ENCODE results near the gene KLHL33. TPM values are rescaled to one million over a fixed set of nuclear protein-coding genes. Genes with fewer than 3 reads are reported as not detected.

The KLHL33 gene
- total RNA-seq, 2 experiments from 2014 or later, result 0.44 to 0.59 TPM

DNA sequence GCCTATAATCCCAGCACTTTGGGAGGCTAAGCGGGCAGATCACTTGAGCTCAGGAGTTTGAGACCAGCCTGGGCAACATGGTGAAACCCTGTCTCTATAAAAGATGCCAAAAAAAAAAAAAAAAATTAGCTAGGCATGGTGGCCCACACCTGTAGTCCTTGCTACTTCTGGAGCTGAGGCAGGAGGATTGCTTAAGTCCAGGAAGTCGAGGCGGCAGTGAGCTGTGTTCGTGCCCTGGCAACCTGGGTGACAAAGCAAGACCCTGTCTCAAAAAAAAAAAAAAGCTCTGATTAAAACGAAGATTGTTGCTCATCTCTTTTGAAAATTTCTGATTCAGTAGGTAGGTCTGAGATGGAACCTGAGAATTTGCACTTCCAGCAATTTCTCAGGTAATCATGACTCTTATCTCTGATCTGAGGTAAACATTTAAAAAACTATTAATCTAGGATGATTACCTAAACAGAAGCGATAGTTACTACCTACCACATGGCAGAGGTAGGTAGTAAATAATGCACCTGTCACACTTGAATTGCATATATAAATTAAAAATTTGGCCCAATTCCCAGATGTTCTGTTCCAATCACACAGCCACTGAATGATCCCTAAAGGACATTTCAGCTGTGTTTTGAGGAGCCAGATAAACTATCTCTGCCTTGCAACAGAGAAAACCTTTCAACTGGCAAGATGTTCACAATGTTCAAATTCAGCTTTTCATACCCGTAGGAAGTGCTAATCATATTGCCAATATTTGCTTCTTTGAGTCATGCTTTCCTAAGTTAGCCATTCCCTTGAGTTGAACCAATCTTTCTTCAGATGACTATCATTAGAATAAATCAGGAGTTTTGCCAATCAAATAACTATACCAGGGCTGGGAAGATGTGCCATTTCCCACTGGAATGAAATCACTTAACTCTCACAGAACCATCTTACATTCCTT lies 18.4 kb downstream of the KLHL33 start:
- no peaks in the 10 kb centered on the region for H3K36me3 Mint-ChIP-seq
- CTCF ChIA-PET, result interaction anchor here (0.9 to 1.6 kb wide), 5 partner anchors 13 to 191 kb away, joined by 3 to 9 read pairs (median 4); partner anchors contain the start of genes APEX1 and OSGEP
- H3K4me3 Mint-ChIP-seq, result no peak overlapping the region
- H3K27ac Mint-ChIP-seq, result no peak overlapping the region
- DNase-seq (no peak), ATAC-seq (no peak)
- H3K9me3 Mint-ChIP-seq (ENCODE audit: low read depth), result no peaks in the 10 kb centered on the region
- peaks cover 18% of the 10 kb centered on the region for H3K4me1 Mint-ChIP-seq
- H3K27me3 Mint-ChIP-seq, result no peaks in the 10 kb centered on the region

DNA sequence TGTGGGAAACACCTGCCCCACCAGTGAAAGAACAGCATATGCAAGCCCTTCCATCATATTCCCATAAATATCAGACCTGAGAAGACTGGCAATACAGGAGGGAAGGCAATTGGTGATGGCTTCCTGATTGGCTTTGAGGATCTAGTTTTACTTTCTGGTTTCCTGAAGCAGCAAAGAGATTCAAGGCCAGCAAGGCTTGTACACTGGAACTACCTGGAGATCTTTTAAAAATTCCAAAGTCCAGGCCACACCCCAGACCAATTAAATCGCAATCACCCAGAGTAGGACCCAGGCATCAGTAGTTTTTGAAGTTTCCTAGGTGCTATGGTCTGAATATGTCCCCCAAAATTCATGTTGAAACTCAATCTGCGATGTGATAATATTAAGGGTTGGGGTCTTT lies 19.7 kb downstream of the KLHL33 start:
- CTCF ChIA-PET, result interaction anchor here (0.6 to 4.4 kb wide), 33 partner anchors 9 to 252 kb away, joined by 3 to 48 read pairs (median 5); partner anchors contain the start of genes APEX1, KLHL33, OSGEP and PARP2
- DNase-seq, result no peak
- peak overlapping the region; percentile 78 for H3K27ac Mint-ChIP-seq
- no peak overlapping the region for H3K4me3 Mint-ChIP-seq
- peaks cover 4% of the 10 kb centered on the region for H3K36me3 Mint-ChIP-seq
- ATAC-seq, result no peak
- no peaks in the 10 kb centered on the region for H3K9me3 Mint-ChIP-seq (ENCODE audit: low read depth)
- no peaks in the 10 kb centered on the region for H3K27me3 Mint-ChIP-seq
- peaks cover 27% of the 10 kb centered on the region for H3K4me1 Mint-ChIP-seq

DNA sequence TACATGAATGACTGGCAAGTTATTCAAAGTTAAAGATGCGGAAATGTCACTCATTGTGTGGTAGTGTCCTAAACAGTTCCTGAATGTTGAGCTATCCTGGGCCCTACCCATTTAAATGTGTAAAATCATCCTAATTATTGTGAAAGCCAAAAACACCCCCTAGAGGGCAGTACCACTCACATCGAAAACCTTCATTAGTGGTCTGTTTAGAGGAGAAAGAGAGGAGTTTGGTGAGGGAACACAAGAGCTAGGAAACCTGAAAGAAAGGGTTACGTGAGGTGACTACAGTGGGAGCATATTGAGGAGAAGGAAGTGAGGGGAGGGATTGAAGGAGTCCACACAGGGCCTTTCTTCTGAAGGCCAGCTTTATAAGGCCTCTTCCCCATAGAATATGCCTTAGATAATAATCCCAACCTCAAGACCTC lies 20.2 kb downstream of the KLHL33 start:
- DNase-seq (peak; percentile 60), ATAC-seq (peak; percentile 37)
- Mint-ChIP-seq H3K4me3 (no peak overlapping the region), H3K27me3 (no peaks in the 10 kb centered on the region), H3K36me3 (peaks cover 6% of the 10 kb centered on the region), H3K9me3 (ENCODE audit: low read depth) (no peaks in the 10 kb centered on the region), H3K27ac (peak overlapping the region; percentile 78), H3K4me1 (peaks cover 32% of the 10 kb centered on the region)
- CTCF ChIA-PET, result interaction anchor here (0.6 to 4.4 kb wide), 35 partner anchors 9 to 252 kb away, joined by 3 to 48 read pairs (median 5); partner anchors contain the start of genes APEX1, KLHL33, OSGEP and PARP2

DNA sequence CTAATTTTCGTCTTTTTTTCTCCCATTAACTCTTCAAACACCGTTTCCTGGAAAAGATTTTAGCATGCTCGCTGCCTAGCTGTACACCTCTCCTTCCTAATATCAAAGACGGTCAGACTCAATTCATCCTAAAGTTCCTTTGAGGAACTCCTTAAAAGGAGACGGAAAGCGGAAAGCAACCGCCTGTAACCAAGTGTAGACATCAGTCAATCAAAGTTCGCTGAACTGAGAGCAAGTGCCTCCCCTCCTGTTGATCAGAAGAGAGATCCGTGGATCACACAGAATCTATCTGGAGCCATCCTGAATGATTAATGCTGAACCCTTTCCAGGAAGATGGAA lies 22.3 kb downstream of the KLHL33 start:
- DNase-seq, result peak; percentile 63
- CTCF ChIA-PET, result interaction anchor here (0.6 to 4.4 kb wide), 16 partner anchors 9 to 200 kb away, joined by 3 to 48 read pairs (median 5); partner anchors contain the start of genes APEX1, OSGEP, PARP2 and PIP4P1
- peak; percentile 50 for ATAC-seq
- no peaks in the 10 kb centered on the region for H3K27me3 Mint-ChIP-seq
- peak overlapping the region; percentile 94 for H3K4me3 Mint-ChIP-seq
- H3K27ac Mint-ChIP-seq, result peak overlapping the region; percentile 97
- no peaks in the 10 kb centered on the region for H3K9me3 Mint-ChIP-seq (ENCODE audit: low read depth)
- peaks cover 12% of the 10 kb centered on the region for H3K36me3 Mint-ChIP-seq
- H3K4me1 Mint-ChIP-seq, result peaks cover 37% of the 10 kb centered on the region

DNA sequence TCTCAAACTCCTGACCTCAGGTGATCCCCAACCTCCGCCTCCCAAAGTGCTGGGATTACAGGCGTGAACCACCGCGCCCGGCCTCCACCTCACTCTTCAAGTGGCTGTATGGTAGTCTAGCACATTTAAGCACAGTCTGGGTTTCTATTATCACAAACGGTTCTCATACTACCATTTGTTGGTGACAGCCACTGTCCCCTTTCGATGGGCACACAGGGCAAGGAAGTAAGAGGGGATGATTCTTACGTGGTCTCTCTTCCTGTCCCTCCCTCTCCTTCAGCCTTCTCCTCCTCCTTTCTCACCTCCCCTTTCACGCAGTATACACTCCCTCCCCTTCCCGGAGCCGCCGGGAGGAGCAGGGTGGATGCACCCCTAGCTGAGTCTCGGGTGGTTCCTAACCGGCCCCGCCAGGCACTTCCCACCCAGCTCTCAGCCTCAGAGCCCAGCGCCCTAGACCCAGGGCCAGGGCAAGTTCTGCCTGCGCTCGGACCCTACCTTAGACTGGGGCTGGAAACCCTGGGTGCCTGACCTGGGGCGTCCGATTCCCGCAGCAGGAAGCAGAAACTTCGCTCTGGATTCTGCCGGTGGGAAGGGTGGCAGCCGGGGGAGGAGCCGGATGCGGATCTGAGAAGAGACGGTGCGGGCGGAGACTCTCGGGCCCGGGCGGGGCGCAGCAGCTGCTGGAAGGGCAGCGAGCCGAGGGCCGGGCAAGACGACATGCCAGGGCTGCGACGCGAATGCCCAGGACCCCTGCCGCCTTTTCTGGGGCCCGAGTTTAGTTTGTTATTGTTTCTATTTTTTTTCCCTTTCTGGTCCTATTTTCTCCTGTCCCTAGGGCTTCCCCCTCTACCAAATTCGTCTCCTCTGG lies 22.9 kb downstream of the KLHL33 start, which contains the start of gene TEP1:
Gene TEP1, minus strand, starts transcription at position 626 of the 868 bp plus-strand sequence. CDS start 5,062 bp downstream, outside the sequence.
- CTCF ChIA-PET, result interaction anchor here (0.9 to 4.4 kb wide), 13 partner anchors 10 to 209 kb away, joined by 3 to 48 read pairs (median 5); partner anchors contain the start of genes APEX1, OSGEP, PARP2 and PIP4P1

DNA sequence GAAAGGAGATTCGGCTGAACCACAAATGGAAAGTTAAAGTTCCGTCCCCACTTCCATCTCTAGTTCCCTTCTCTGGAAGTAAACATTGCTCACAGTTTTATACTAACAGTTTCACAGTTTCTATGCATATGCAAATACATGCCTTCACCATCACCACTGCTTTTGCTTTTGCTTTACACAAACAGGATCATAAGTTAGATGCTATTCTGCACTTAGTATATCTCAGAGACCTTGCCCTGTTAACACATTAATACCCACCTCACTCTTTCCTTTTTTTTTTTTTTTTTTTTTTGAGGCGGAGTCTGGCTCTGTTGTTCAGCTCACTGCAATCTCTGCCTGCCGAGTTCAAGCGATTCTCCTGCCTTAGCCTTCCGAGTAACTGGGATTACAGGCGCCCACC lies 23.6 kb downstream of the KLHL33 start:
- Mint-ChIP-seq H3K4me1 (peaks cover 37% of the 10 kb centered on the region), H3K27ac (peak overlapping the region; percentile 97), H3K9me3 (ENCODE audit: low read depth) (no peaks in the 10 kb centered on the region), H3K36me3 (peaks cover 23% of the 10 kb centered on the region), H3K4me3 (peak overlapping the region; percentile 94), H3K27me3 (no peaks in the 10 kb centered on the region)
- DNase-seq (no peak), ATAC-seq (peak; percentile 13)
- CTCF ChIA-PET, result interaction anchor here (1.1 to 4.4 kb wide), 6 partner anchors 50 to 210 kb away, joined by 3 to 48 read pairs (median 8); partner anchors contain the start of genes PARP2 and PIP4P1

More for the DNA sequence above, 22.9 kb downstream of the KLHL33 start, which contains the start of gene TEP1:
- H3K9me3 Mint-ChIP-seq (ENCODE audit: low read depth), result no peaks in the 10 kb centered on the region
- DNase-seq (peak; percentile 86), ATAC-seq (peak; percentile 93)
- H3K27ac Mint-ChIP-seq, result peak within 1 kb of the TSS; percentile 97
- peaks cover 16% of the 10 kb centered on the region for H3K36me3 Mint-ChIP-seq
- no peaks in the 10 kb centered on the region for H3K27me3 Mint-ChIP-seq
- H3K4me1 Mint-ChIP-seq, result peaks cover 37% of the 10 kb centered on the region
- peak within 1 kb of the TSS; percentile 94 for H3K4me3 Mint-ChIP-seq

DNA sequence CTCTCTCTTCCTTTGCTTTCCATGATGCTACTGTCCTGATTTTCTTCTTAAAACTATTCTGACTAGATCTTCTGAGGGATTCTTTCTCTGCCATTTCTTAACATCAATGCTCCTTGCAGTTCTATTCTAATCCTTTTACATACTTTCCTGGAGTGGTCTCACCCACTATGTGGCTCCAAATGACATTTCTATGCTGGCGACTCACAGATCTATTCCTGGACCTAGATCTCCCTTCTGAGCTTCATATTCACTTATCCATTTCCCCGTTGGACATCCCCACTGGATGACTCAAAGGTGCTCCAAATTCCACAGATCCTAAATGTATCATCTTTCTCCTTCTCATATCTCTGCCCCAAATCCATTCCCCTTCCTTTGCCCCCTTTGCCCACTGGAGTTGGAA lies 26.7 kb downstream of the KLHL33 start:
- peaks cover 35% of the 10 kb centered on the region for H3K4me1 Mint-ChIP-seq
- CTCF ChIA-PET, result no interaction called here
- no peaks in the 10 kb centered on the region for H3K27me3 Mint-ChIP-seq
- no peak for DNase-seq
- H3K27ac Mint-ChIP-seq, result no peak overlapping the region
- ATAC-seq, result no peak
- H3K9me3 Mint-ChIP-seq (ENCODE audit: low read depth), result no peaks in the 10 kb centered on the region
- peaks cover 49% of the 10 kb centered on the region for H3K36me3 Mint-ChIP-seq
- no peak overlapping the region for H3K4me3 Mint-ChIP-seq

DNA sequence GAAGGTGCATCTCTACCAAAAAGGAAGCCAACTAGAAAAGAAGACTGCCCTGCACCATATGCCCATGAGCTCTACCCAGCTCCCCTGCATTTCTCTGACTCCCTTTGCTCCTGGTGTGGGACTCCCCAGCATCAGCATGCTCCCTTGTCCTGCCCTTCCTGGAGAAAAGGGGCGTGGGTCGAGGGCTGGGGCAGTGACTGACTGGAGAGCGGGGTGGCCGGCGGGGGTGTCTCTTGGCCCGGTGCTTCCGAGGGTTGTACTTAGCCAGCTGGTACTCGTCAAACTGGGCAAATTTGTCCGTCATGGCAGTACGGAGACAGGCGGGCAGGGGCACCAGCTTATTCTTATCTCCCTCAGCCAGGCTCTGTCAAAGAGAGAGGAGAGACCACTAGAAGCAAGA lies 32.4 kb downstream of the KLHL33 start:
- DNase-seq, result no peak
- no peak for ATAC-seq
- Mint-ChIP-seq H3K36me3 (peaks cover 74% of the 10 kb centered on the region), H3K4me1 (peaks cover 28% of the 10 kb centered on the region), H3K9me3 (ENCODE audit: low read depth) (no peaks in the 10 kb centered on the region), H3K4me3 (no peak overlapping the region), H3K27me3 (no peaks in the 10 kb centered on the region), H3K27ac (no peak overlapping the region)
- CTCF ChIA-PET, result interaction anchor here (5.2 kb wide), 1 partner anchor 12 kb away, joined by 18 read pairs; no protein-coding TSS in a partner anchor

DNA sequence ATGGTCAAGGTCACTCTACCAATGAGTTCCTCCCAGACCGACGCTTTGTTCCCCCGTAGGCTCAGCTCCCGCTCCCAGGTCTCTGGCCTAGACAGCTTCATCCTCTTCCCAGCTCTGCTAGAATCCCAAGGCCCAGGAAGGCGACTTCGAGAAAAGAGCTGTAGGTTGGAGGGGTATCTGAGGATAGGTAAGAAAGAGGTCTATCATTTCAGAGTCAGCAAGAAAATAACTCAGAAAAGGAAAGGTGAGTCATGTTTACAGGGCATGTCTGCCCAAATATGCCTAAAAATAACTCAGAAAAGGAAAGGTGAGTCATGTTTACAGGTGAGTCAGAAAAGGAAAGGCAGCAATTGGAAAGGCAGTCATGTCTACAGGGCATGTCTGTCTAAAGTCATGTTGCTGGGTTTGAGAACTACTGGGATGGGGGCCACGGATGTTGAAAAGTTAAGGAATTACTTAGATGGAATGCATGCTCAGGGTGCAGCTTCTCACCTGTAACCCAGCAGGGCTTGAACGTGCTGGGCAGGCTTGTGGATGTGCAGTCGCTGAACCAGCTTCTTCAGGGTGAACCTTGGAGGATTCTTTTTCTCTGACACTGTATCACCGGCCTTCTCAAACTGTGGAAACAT lies 34.9 kb downstream of the KLHL33 start:
- Mint-ChIP-seq H3K4me3 (no peak overlapping the region), H3K27ac (peak overlapping the region; percentile 79), H3K9me3 (ENCODE audit: low read depth) (no peaks in the 10 kb centered on the region), H3K4me1 (peaks cover 30% of the 10 kb centered on the region), H3K36me3 (peaks cover 63% of the 10 kb centered on the region), H3K27me3 (no peaks in the 10 kb centered on the region)
- CTCF ChIA-PET, result interaction anchor here (1.4 to 1.5 kb wide), 2 partner anchors 13 to 61 kb away, joined by 5 read pairs; partner anchors contain the start of gene PIP4P1
- DNase-seq (no peak), ATAC-seq (peak; percentile 86)

DNA sequence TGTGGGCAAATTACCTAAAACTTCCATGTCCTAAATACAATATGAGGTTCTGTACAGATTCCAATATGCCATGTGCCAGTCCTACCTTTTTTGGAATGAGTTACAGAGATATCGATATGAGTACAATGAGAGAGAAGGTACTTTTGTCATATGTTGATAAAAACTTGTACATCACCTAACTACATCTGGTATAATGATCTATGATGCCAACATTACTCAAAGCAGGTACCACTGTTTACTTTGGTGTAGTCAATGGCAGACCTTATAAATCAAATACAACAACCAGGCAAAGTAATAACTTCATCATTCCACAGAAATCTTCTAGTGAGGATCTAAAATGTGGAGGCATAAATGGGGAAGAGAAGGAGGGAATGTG lies 35.4 kb downstream of the KLHL33 start:
- H3K27me3 Mint-ChIP-seq, result no peaks in the 10 kb centered on the region
- H3K9me3 Mint-ChIP-seq (ENCODE audit: low read depth), result no peaks in the 10 kb centered on the region
- H3K4me3 Mint-ChIP-seq, result no peak overlapping the region
- peaks cover 30% of the 10 kb centered on the region for H3K4me1 Mint-ChIP-seq
- CTCF ChIA-PET, result interaction anchor here (1.5 kb wide), 1 partner anchor 61 kb away, joined by 5 read pairs; the partner anchor contains the start of gene PIP4P1
- H3K36me3 Mint-ChIP-seq, result peaks cover 65% of the 10 kb centered on the region
- DNase-seq (no peak), ATAC-seq (no peak)
- peak overlapping the region; percentile 79 for H3K27ac Mint-ChIP-seq

DNA sequence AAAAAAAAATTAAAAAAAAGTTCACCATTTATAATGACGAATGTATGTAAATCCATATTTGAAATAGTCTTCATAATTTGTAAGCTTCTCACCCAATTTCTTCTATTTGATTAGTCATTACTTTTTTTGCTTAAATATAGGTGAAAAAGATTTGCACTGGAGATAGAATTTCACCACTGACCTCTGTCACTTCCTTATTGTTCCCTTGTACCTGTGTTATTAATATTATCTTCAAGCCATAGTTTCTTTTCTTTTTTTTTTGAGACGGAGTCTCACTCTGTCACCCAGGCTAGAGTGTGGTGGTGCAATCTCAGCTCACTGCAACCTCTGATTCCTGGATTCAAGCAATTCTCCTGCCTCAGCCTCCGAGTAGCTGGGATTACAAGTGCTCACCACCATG lies 38.5 kb downstream of the KLHL33 start:
- no peaks in the 10 kb centered on the region for H3K9me3 Mint-ChIP-seq (ENCODE audit: low read depth)
- H3K4me1 Mint-ChIP-seq, result peaks cover 20% of the 10 kb centered on the region
- no peak overlapping the region for H3K4me3 Mint-ChIP-seq
- peaks cover 46% of the 10 kb centered on the region for H3K36me3 Mint-ChIP-seq
- ATAC-seq, result no peak
- CTCF ChIA-PET, result interaction anchor here (1.2 kb wide), 1 partner anchor 17 kb away, joined by 3 read pairs; no protein-coding TSS in a partner anchor
- H3K27me3 Mint-ChIP-seq, result no peaks in the 10 kb centered on the region
- no peak overlapping the region for H3K27ac Mint-ChIP-seq
- DNase-seq, result no peak

DNA sequence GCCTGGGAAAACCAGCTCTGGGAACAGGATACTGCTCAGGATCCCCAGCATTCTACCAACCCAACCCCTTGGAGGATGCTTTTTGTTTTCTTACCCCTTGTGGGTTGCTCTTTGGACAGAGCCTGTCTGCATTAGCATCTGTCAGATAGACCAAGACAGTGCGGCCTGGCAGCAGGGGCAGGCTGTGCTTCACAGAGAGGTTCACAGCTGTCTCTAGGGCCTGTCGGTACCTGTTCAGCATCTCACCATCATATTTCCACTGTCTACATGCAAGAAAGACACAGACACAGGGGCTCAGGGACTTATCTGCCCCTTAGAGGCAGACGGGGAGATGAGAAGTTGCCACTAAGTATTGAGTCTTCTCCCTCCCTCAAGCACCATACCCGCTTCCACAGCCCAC lies 44.5 kb downstream of the KLHL33 start:
- H3K36me3 Mint-ChIP-seq, result peaks cover 43% of the 10 kb centered on the region
- CTCF ChIA-PET, result no interaction called here

More for the DNA sequence above, 44.5 kb downstream of the KLHL33 start:
- DNase-seq (no peak), ATAC-seq (no peak)
- Mint-ChIP-seq H3K9me3 (ENCODE audit: low read depth) (no peaks in the 10 kb centered on the region), H3K4me3 (no peak overlapping the region), H3K4me1 (peaks cover 3% of the 10 kb centered on the region), H3K27ac (no peak overlapping the region), H3K27me3 (no peaks in the 10 kb centered on the region)

All from activated CD8-positive, alpha-beta memory T cell treated with anti-CD3 and anti-CD28 coated beads, Interleukin-2, amount 10 ng/mL, durations not matched to agents 7 days and 5 days (primary cell).